ENCODE data around the gene TMEM30B.
A peak's percentile ranks its signal among the peaks of the same experiment; 100 is the strongest.
"Not testable (repeated sequence)": the region's sequence is repeated elsewhere in the genome, so short reads cannot be mapped to it uniquely, and the experiment has no call there.

Gene TMEM30B

DNA sequence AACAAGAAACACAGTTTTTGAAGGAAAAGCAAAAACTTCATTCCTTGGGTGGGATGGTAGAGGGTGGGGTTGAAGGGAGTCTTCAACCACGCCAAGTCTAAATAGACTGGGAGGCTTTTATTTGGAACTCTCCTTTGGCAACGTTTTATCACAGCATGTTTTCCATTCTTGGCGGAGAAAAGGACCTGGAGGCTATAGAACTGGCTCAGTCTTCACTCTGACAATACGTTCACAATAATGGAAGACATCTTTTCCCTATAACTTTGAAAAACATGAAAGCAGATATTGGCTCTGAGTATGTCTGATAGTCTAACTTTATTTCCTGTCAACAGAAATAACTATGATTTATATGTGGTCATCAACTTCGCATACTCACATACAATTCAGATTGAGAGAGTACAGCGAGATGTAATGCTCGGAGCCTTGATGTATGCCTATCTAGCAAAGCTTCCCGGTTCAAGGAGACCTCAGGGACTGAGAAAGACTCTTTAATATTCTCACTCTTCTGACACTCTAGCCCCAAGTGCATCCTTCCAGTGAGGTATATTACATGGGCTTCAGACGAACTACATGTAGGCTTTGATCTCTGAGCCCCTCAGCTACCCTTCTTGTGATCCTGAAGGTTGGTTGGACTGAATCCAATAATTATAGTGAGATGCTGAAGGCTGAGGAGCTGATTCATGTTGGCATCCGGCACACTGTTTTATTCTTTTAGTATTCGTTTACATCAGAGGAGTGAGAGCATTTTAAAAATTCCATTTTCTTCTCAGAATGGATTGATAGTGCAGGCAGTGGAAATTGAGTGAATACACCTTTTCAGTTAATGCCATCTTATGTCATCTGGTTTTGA, 14.0 kb downstream of the TMEM30B start:
- no peak for DNase-seq (ENCODE audit: low read depth in 4 of 4, low spot score in 1 of 4)

DNA sequence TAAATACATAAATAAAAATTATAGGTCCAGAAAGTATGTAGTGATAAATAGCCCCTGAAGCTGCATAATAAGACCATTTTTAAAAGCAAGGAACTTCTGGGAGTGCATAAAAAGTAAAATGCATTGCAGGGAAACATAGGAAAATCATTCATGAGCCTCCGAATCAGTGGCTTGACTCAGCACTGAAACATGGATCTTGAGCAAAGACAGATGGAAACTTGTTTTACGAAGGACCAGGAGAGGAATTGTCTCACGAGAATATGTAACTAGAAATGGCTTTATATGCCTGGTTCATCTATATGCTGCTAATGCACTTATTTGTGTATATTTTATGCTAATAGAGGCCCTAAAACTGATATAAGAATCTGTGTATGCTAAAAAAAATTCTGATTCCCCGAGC, 14.7 kb downstream of the TMEM30B start:
- no peak for DNase-seq (ENCODE audit: low read depth in 4 of 4, low spot score in 1 of 4)

GRCh38 chr14:61264651-61265050, 16.5 kb downstream of the TMEM30B start:
- DNase-seq (ENCODE audit: low read depth in 4 of 4, low spot score in 1 of 4) = no peak

DNA sequence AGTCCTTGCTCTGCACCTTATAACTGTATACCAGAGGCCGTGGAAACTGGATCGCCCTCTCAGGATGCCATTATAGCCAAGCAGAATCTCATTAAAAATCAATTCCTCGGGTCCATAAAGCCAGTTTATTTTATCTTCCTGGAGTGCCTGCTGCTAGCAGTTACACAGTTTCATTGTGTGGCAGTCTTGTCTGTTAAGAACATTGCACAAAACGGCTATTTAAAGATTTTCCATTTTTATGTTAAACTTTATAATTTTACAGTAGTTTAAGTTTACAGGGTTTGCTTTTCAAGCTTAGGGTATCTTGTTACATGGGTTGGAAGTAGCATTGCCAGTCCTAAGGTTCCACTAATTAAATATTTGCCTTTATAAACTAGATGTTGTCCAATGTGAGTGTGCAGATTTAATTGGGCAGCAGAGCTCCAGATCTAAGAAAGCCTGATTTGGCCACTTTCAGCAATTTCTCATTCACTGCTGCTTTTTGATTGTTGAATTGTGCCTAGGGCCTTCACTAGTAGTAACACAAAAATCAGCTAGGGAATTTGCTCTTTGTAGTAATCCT, 17.0 kb downstream of the TMEM30B start:
- no peak for DNase-seq (ENCODE audit: low read depth in 4 of 4, low spot score in 1 of 4)

DNA sequence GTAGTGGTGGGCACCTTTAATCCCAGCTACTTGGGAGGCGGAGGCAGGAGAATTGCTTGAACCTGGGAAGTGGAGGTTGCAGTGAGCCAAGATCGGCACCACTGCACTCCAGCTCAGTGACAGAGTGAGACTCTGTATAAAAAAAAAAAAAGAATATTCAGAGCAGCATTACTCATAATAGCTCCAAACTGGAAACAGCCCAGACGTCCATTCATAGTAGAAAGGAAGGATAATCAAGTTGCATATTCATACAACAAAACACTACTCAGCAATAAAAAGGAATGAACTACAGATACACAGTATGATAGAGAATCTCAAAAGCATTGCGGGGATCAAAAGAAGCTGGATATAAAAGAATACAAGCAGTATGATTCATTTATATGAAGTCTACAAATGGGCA, 19.1 kb downstream of the TMEM30B start:
- DNase-seq (ENCODE audit: low read depth in 4 of 4, low spot score in 1 of 4) = no peak

- DNase-seq (ENCODE audit: low read depth in 4 of 4, low spot score in 1 of 4) = no peak
These were observed 20.0 kb downstream of the TMEM30B start for GRCh38 chr14:61260939-61261776.

GRCh38 chr14:61258985-61259384, 22.2 kb downstream of the TMEM30B start:
- no peak for DNase-seq (ENCODE audit: low read depth in 4 of 4, low spot score in 1 of 4)

DNA sequence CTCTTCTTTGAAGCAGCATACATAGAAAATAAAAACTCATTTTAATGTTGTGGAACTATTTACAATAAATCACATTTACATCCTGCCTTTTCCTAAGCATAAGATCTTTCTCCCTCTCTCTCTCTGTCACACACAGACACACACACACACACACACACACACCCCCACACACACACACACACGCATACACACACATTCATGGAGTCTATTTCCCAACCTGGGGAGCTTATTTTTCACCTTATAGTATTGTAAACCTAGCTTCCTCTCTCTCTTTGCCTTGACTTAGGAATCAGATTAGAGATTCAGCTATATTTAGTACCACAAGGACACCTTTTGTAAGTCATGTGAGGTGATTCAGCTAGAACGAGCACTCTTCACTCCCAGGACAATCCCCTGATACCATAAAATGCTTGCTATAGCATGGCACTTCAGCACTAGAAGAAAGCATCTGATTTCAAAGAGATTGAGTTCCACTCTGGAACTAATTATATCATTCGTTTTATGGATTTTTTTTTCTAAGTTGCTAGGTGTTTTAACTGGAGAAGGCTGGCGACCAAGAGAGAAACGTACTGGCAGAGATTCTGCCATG, 23.6 kb downstream of the TMEM30B start:
- DNase-seq (ENCODE audit: low read depth in 4 of 4, low spot score in 1 of 4) = no peak

DNA sequence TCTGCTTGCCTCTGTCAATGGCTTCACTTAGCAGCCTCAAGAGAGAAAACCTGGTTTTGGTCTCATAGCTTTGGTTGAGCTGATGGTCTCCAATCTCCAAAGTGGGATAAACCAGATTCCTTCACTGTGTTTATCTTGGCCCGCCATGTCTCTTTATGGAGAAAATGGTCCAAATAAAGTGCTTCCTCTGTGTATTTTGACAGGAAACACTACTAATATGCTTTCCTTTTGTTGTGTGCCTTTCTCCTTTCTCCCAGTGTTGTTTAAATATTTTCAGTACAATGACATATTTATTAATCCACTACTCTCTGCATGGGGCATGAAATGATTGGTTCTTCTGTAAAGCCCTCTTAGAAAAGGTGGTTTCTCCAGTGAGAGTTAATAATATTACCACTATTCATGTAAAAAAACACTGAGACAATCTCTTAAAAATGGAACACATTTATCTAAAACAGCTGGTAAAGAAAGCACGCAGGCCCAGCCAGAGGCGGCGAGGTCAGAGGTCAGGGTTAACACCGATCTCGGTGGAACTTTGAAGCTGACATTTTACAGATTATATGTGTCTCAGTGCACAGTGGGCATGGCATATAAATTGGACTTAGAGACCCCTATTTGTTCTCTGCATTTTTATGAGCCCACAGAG, 24.2 kb downstream of the TMEM30B start:
- no peak for DNase-seq (ENCODE audit: low read depth in 4 of 4, low spot score in 1 of 4)

DNA sequence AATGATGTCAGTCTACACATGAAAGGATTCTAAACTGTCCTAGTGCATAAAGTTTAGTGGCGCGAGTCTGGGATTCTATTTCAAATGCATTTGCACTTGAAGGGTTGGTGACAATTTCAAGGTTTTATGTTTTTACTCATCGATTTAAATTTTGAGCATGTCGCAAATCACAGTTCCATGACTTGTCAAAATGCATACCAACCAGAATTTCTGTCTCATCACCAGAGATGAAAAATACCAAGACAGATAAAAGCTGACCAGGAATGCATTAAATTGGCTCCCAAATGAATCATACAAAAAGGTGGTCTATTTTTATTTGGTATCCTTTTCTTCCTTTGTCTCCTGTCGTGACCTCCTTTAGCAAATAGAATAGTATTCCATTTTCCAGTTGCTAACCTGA, 25.2 kb downstream of the TMEM30B start:
- DNase-seq (ENCODE audit: low read depth in 4 of 4, low spot score in 1 of 4) = no peak

DNA sequence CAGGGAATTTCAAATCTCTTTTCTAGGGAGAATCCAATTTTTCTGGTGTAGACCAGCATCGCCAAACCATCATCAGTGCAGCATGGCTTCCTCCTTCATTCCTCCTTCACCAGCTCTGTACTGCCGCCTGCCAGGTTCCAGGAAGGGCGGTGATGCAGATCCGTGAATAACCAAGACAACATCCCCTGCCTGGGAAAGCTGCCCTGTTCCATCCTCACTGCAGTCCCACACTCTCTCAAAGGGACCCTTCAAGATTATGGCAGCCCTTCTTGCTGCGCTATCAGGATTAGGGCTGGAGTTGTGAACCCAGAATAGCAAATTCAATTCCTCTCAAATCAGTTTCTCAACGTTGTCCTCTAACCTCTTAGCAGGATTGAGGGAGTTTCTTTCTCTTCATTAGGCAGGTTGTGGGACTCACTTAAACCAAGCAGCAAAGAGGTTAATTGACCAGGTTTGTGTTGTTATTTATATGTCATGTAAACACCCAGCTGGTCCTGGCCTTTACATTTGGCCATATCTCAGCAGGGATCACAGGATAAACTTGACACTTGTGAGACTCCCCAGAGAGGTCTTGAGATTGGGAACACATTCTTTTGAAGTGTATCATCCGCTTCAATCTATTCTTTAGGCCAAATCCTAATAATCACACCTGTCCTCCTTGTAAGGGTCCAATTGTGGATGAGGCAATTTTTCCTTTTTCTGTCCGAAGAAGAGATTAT, 26.2 kb downstream of the TMEM30B start:
- DNase-seq (ENCODE audit: low read depth in 4 of 4, low spot score in 1 of 4) = no peak

GRCh38 chr14:61253064-61253738, 27.9 kb downstream of the TMEM30B start:
- no peak for DNase-seq (ENCODE audit: low read depth in 4 of 4, low spot score in 1 of 4)

DNA sequence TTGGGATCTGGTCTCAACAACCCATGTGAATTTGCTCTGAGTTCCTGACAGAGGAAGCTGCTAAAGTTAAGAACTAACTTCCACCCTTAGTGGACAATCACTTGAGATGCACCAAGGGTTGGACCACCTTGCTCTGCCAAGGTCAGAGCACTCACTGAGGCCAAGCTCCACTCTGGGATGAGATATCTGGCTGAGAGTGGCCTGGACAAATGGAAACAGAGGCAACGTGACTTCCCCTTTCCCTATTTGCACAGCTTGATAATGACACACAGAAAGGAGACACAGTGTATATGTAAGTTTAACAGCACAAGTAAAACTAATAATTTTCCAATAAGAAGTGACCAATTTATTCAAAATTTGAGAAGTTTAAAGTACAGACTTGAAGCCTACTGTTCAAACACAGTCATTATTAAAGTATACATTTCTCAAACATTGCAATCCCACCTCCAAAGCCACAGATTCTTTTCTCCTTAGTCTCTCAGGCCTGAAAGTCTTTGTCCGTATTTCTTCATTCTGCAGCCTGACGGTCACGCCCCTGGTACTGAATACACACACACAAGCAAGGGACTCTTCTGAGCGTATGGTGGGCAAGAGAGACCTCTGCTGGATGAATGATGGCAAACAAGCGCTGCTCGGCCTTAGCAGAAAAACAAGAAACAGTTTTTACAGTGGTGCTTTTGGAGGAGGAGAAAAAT, 28.6 kb downstream of the TMEM30B start:
- DNase-seq (ENCODE audit: low read depth in 4 of 4, low spot score in 1 of 4) = peak; percentile 16 to 37 (median 25)

- no peak for DNase-seq (ENCODE audit: low read depth in 4 of 4, low spot score in 1 of 4)
These were observed 31.1 kb downstream of the TMEM30B start for GRCh38 chr14:61250063-61250462.

GRCh38 chr14:61247935-61248334, 33.2 kb downstream of the TMEM30B start:
- no peak for DNase-seq (ENCODE audit: low read depth in 4 of 4, low spot score in 1 of 4)

DNA sequence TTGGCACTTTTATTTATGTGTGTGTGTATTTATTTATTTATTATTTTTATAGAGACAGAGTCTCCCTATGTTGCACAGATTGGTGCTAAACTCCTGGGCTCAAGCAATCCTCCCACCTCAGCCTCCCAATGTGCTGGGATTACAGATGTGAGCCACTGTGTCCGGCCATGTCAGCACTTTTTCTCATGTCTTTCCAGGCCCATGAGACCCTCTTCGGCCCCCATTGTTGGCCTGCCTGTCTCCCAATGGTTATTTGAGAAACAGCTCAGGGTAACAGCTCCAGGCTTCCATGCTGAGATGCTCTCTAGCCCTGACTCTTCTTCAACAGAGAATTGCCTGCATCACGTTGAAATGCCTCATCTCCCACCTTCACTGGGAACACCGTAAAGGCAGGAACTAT, 34.4 kb downstream of the TMEM30B start:
- DNase-seq (ENCODE audit: low read depth in 4 of 4, low spot score in 1 of 4) = no peak

DNA sequence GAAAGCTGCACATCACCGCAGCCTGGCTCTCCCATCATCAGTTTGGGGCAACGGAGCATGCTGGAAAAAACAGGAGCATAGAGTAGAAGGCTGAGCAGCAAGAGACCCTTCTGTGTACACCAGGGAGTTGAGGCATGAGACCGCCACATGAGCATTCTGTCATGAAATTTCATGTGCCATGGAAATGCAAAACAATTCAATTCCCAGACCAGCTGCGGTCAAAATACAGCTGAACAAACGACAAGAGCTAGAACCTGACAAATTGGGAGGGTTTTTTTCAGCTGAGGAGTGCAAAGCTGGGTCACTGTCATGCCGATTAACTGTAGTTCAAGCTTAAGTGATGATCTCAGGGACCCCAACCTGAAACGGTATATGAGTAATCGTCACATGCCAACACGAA, 37.1 kb downstream of the TMEM30B start:
- no peak for DNase-seq (ENCODE audit: low read depth in 4 of 4, low spot score in 1 of 4)

DNA sequence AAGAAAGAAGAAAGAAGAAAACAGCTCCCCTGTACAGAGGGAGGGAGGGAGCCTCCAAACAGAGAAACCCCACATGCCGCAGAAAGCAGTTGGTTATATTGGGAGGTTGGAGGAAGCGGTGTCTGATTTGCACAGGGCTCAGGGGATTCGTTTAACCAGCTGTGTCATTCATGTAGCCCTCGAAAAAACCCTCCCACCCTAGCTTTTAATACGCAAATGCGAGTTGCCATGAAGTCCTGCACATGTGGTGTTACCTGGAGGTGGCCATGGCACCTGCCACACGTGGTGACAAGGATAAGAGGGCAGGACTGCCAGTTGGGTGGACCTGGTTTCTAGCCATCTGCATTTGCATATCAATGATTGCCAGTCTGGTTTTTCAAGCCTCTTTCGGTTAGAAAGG, 40.9 kb downstream of the TMEM30B start:
- no peak for DNase-seq (ENCODE audit: low read depth in 4 of 4, low spot score in 1 of 4)

GRCh38 chr14:61239285-61239684, 41.9 kb downstream of the TMEM30B start:
- not testable (repeated sequence) for DNase-seq (ENCODE audit: low read depth in 4 of 4, low spot score in 1 of 4)
